Measurements from ENCODE around the gene ARHGAP8. TPM values are rescaled to one million over a fixed set of nuclear protein-coding genes. Genes with fewer than 3 reads are reported as not detected.

Gene ARHGAP8
- polyA plus RNA-seq, 3 donors: 0.03 TPM; not detected in 2

GRCh38 chr22:44793506-44794172 lies 41.3 kb downstream of the ARHGAP8 start:
- peaks cover 0 to 1% (median 0%) of the 10 kb centered on the region in 7 donors for H3K9me3 Mint-ChIP-seq
- Histone ChIP-seq H3K9me3 (replicated peaks in 1 of 2; ENCODE audit: control insufficient read depth in 1 of 2, insufficient read depth in 1 of 2, low read length in 2 of 2) (no peaks in the 10 kb centered on the region), H3K4me3 (replicated peaks in 1 of 3; ENCODE audit: low read depth in 2 of 3, low read length in 3 of 3) (no peak overlapping the region), H3K27ac (ENCODE audit: low read depth in 1 of 2, low read length in 2 of 2) (no peak overlapping the region), H2AFZ (ENCODE audit: insufficient read depth, low read depth, low read length, poor library complexity, severe bottlenecking) (no peak overlapping the region), H3K79me2 (ENCODE audit: insufficient read depth, low read length) (no peaks in the 10 kb centered on the region), H3K36me3 (replicated peaks in 1 of 2; ENCODE audit: control insufficient read depth in 1 of 2, insufficient read depth in 2 of 2, low read length in 2 of 2) (no peaks in the 10 kb centered on the region), H3K27me3 (ENCODE audit: control insufficient read depth in 2 of 2, insufficient read depth in 2 of 2, low read length in 2 of 2) (no peaks in the 10 kb centered on the region), H4K20me1 (ENCODE audit: insufficient read depth, low read length) (no peaks in the 10 kb centered on the region), H3K4me1 (ENCODE audit: control insufficient read depth in 1 of 2, insufficient read depth in 2 of 2, low read length in 2 of 2) (no peaks in the 10 kb centered on the region), H3K9ac (ENCODE audit: insufficient read depth, low read length, poor library complexity, severe bottlenecking) (no peak overlapping the region), H3K4me2 (replicated peaks; ENCODE audit: extremely low read depth, low read length, poor library complexity, severe bottlenecking) (no peak overlapping the region)
- TF ChIP-seq, protein P1, sequence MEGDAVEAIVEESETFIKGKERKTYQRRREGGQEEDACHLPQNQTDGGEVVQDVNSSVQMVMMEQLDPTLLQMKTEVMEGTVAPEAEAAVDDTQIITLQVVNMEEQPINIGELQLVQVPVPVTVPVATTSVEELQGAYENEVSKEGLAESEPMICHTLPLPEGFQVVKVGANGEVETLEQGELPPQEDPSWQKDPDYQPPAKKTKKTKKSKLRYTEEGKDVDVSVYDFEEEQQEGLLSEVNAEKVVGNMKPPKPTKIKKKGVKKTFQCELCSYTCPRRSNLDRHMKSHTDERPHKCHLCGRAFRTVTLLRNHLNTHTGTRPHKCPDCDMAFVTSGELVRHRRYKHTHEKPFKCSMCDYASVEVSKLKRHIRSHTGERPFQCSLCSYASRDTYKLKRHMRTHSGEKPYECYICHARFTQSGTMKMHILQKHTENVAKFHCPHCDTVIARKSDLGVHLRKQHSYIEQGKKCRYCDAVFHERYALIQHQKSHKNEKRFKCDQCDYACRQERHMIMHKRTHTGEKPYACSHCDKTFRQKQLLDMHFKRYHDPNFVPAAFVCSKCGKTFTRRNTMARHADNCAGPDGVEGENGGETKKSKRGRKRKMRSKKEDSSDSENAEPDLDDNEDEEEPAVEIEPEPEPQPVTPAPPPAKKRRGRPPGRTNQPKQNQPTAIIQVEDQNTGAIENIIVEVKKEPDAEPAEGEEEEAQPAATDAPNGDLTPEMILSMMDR (IDR thresholded peaks at IDR 0.05): no peak
- WGBS (ENCODE audit: insufficient coverage): 98% methylated on average over 13 of the region's 24 CpGs
- H3K27ac Mint-ChIP-seq: peak overlapping the region in 1 of 7 donors; percentile 52
- intact Hi-C loops (cut with micrococcal nuclease): no loop called here
- peaks cover 3 to 4% (median 3%) of the 10 kb centered on the region in 3 donors for H3K27me3 Mint-ChIP-seq (ENCODE audit: low read depth in 3 of 3)
- H3K4me1 Mint-ChIP-seq: no peaks in the 10 kb centered on the region
- no peak overlapping the region for H3K4me3 Mint-ChIP-seq
- DNase-seq: no peak
- H3K36me3 Mint-ChIP-seq: no peaks in the 10 kb centered on the region

GRCh38 chr22:44795701-44796630 lies 43.6 kb downstream of the ARHGAP8 start:
- Histone ChIP-seq H4K20me1 (ENCODE audit: insufficient read depth, low read length) (no peaks in the 10 kb centered on the region), H2AFZ (ENCODE audit: insufficient read depth, low read depth, low read length, poor library complexity, severe bottlenecking) (no peak overlapping the region), H3K9ac (ENCODE audit: insufficient read depth, low read length, poor library complexity, severe bottlenecking) (no peak overlapping the region), H3K27ac (ENCODE audit: low read depth in 1 of 2, low read length in 2 of 2) (no peak overlapping the region), H3K36me3 (replicated peaks in 1 of 2; ENCODE audit: control insufficient read depth in 1 of 2, insufficient read depth in 2 of 2, low read length in 2 of 2) (no peaks in the 10 kb centered on the region), H3K4me2 (replicated peaks; ENCODE audit: extremely low read depth, low read length, poor library complexity, severe bottlenecking) (no peak overlapping the region), H3K4me3 (replicated peaks in 1 of 3; ENCODE audit: low read depth in 2 of 3, low read length in 3 of 3) (no peak overlapping the region), H3K9me3 (replicated peaks in 1 of 2; ENCODE audit: control insufficient read depth in 1 of 2, insufficient read depth in 1 of 2, low read length in 2 of 2) (no peaks in the 10 kb centered on the region), H3K79me2 (ENCODE audit: insufficient read depth, low read length) (no peaks in the 10 kb centered on the region), H3K27me3 (ENCODE audit: control insufficient read depth in 2 of 2, insufficient read depth in 2 of 2, low read length in 2 of 2) (no peaks in the 10 kb centered on the region), H3K4me1 (ENCODE audit: control insufficient read depth in 1 of 2, insufficient read depth in 2 of 2, low read length in 2 of 2) (no peaks in the 10 kb centered on the region)
- TF ChIP-seq, protein P1 (IDR thresholded peaks at IDR 0.05): no peak
- Mint-ChIP-seq H3K27me3 (ENCODE audit: low read depth in 3 of 3) (peaks cover 3 to 9% (median 4%) of the 10 kb centered on the region in 3 donors), H3K4me3 (no peak overlapping the region), H3K4me1 (no peaks in the 10 kb centered on the region), H3K9me3 (peaks cover 0 to 1% (median 0%) of the 10 kb centered on the region in 7 donors), H3K27ac (no peak overlapping the region), H3K36me3 (no peaks in the 10 kb centered on the region)
- intact Hi-C loops (cut with micrococcal nuclease): no loop called here
- WGBS (ENCODE audit: insufficient coverage): 74% methylated on average over 15 of the region's 18 CpGs
- DNase-seq: no peak

All from CD14-positive monocyte (primary cell).